Neural cell (in vitro differentiated cells): ENCODE data around the gene PPFIBP2. TPM values are rescaled to one million over a fixed set of nuclear protein-coding genes. Genes with fewer than 3 reads are reported as not detected.

Source experiments
- H2AFZ ChIP-seq: fragments of 200-600, 300-800 bp; sonication (generic), shearing (Covaris generic); 2 replicates; pipeline ENCODE4 v1.6.0; 2014; ENCODE audit warnings: low read depth, mild to moderate bottlenecking, antibody characterized with exemption, low read length, moderate library complexity
- H3F3A ChIP-seq: fragments of 200-600 bp; shearing (Covaris generic); 2 replicates; pipeline ENCODE4 v1.6.1; 2016; ENCODE audit warnings: mild to moderate bottlenecking, moderate library complexity, mixed read lengths, antibody characterized with exemption, low read length; ENCODE audit not compliant: insufficient read depth, poor library complexity, severe bottlenecking
- H3K27ac ChIP-seq: fragments of 200-600, 300-800 bp; sonication (generic), shearing (Covaris generic); 2 replicates; pipeline ENCODE4 v1.5.1; 2014; ENCODE audit warnings: mild to moderate bottlenecking, low read length, moderate library complexity
- H3K27me3 ChIP-seq: fragments of 300-800, 200-600 bp; sonication (generic), shearing (Covaris generic); 2 replicates; pipeline ENCODE4 v1.6.0; 2014; ENCODE audit warnings: mild to moderate bottlenecking, low read depth, low read length, moderate library complexity; ENCODE audit not compliant: insufficient read depth
- H3K36me3 ChIP-seq: fragments of 300-800, 200-600 bp; sonication (generic), shearing (Covaris generic); 2 replicates; pipeline ENCODE4 v1.5.1; 2014; ENCODE audit warnings: mild to moderate bottlenecking, antibody characterized with exemption, low read length, moderate library complexity; ENCODE audit not compliant: insufficient read depth
- H3K4me2 ChIP-seq: fragments of 300-800, 200-600 bp; sonication (generic), shearing (Covaris generic); 2 replicates; pipeline ENCODE4 v1.6.0; 2014; ENCODE audit warnings: mild to moderate bottlenecking, low read length
- H3K4me3 ChIP-seq: fragments of 300-800, 200-600 bp; sonication (generic), shearing (Covaris generic); 2 replicates; pipeline ENCODE4 v1.5.1; 2014; ENCODE audit warnings: mild to moderate bottlenecking, low read length, moderate library complexity
- H3K79me2 ChIP-seq: fragments of 200-600 bp; shearing (Covaris generic); replicated peaks from 2 replicates; pipeline ENCODE4 v1.6.0; 2014; ENCODE audit warnings: mild to moderate bottlenecking, low read length, moderate library complexity; ENCODE audit not compliant: insufficient read depth
- H3K9ac ChIP-seq: fragments of 300-800, 200-600 bp; sonication (generic), shearing (Covaris generic); 2 replicates; pipeline ENCODE4 v1.6.1; 2016; ENCODE audit warnings: mild to moderate bottlenecking, low read length, mixed read lengths
- H3K9me2 ChIP-seq: fragments of 200-600 bp; shearing (Covaris generic); 2 replicates; pipeline ENCODE4 v1.6.1; 2016; ENCODE audit warnings: mild to moderate bottlenecking, low read length, mixed read lengths; ENCODE audit not compliant: insufficient read depth
- H3K9me3 ChIP-seq: fragments of 200-600, 300-800 bp; sonication (generic), shearing (Covaris generic); 2 replicates; pipeline ENCODE4 v1.6.1; 2016; ENCODE audit warnings: mild to moderate bottlenecking, mixed run types, low read length, moderate library complexity, mixed read lengths
- H4K20me1 ChIP-seq: fragments of 200-600 bp; shearing (Covaris generic); 2 replicates; pipeline ENCODE4 v1.6.1; 2016; ENCODE audit warnings: mild to moderate bottlenecking, mixed run types; ENCODE audit not compliant: insufficient read depth
- CTCF ChIP-seq: fragments of 450-650 bp; IDR thresholded peaks from 2 replicates; pipeline ENCODE4 v1.5.1; 2014; ENCODE audit warnings: antibody characterized with exemption, mild to moderate bottlenecking, moderate library complexity; ENCODE audit not compliant: poor library complexity, severe bottlenecking
- EP300 ChIP-seq: fragments of 450-650 bp; conservative IDR thresholded peaks from 2 replicates; pipeline ENCODE4 v1.6.1; 2014; ENCODE audit warnings: antibody characterized with exemption, mild to moderate bottlenecking, moderate library complexity; ENCODE audit not compliant: poor library complexity, severe bottlenecking
- EZH2 ChIP-seq: fragments of 200-600, 300-800 bp; shearing (Covaris generic), sonication (generic); IDR thresholded peaks from 2 replicates; pipeline ENCODE4 v1.6.1; 2014; ENCODE audit warnings: antibody characterized with exemption, low read length, borderline replicate concordance, mild to moderate bottlenecking; ENCODE audit not compliant: insufficient read depth, poor library complexity, severe bottlenecking
- MXI1 ChIP-seq: fragments of 450-650 bp; conservative IDR thresholded peaks from 2 replicates; pipeline ENCODE4 v1.6.1; 2014; ENCODE audit warnings: antibody characterized with exemption, mild to moderate bottlenecking; ENCODE audit not compliant: poor library complexity, severe bottlenecking
- POLR2AphosphoS5 ChIP-seq: IDR thresholded peaks from 2 replicates; pipeline ENCODE4 v1.6.1; 2012
- RAD21 ChIP-seq: fragments of 450-650 bp; conservative IDR thresholded peaks from 2 replicates; pipeline ENCODE4 v1.6.1; 2014; ENCODE audit warnings: antibody characterized with exemption, mild to moderate bottlenecking, moderate library complexity
- REST ChIP-seq: IDR thresholded peaks from 2 replicates; pipeline ENCODE4 v1.6.1; 2012; ENCODE audit warnings: borderline replicate concordance
- SMC3 ChIP-seq: fragments of 450-650 bp; conservative IDR thresholded peaks from 2 replicates; pipeline ENCODE4 v1.6.1; 2014; ENCODE audit warnings: antibody characterized with exemption, mild to moderate bottlenecking, moderate library complexity; ENCODE audit not compliant: poor library complexity
- TAF1 ChIP-seq: IDR thresholded peaks from 2 replicates; pipeline ENCODE4 v1.6.1; 2012; ENCODE audit warnings: low read depth
- polyA plus RNA-seq: library from polyadenylated mRNA; depleted of rRNA; stranded (reverse); fragments of >200 nt; gene quantifications from 2 replicates; pipeline ENCODE4 v1.2.3, GENCODE V29; 2014

PPFIBP2 gene
- polyA plus RNA-seq, 1 donor from 2014 or later: not detected

- Histone ChIP-seq H3K9me2 (no peaks in the 10 kb centered on the region), H3K9ac (no peak overlapping the region), H3K27me3 (peaks cover 6% of the 10 kb centered on the region), H3F3A (no peaks in the 10 kb centered on the region), H3K79me2 (no peaks in the 10 kb centered on the region), H3K9me3 (no peaks in the 10 kb centered on the region), H3K36me3 (no peaks in the 10 kb centered on the region), H3K27ac (no peak overlapping the region), H3K4me3 (no peak overlapping the region), H4K20me1 (no peaks in the 10 kb centered on the region), H3K4me2 (no peak overlapping the region), H2AFZ (no peak overlapping the region)
- TF ChIP-seq RAD21: no peak
- no peak for TF ChIP-seq EP300
- TF ChIP-seq REST: no peak
- no peak for TF ChIP-seq SMC3
- no peak for TF ChIP-seq MXI1
- TF ChIP-seq EZH2: no peak
- no peak for TF ChIP-seq TAF1
- TF ChIP-seq POLR2AphosphoS5: no peak
- TF ChIP-seq CTCF: no peak
These were observed 63.0 kb downstream of the PPFIBP2 start for GRCh38 chr11:7576726-7577290.

- Histone ChIP-seq H3K27ac (no peak overlapping the region), H3F3A (no peaks in the 10 kb centered on the region), H3K4me3 (no peak overlapping the region), H4K20me1 (no peaks in the 10 kb centered on the region), H3K36me3 (no peaks in the 10 kb centered on the region), H3K9me3 (no peaks in the 10 kb centered on the region), H3K9me2 (no peaks in the 10 kb centered on the region), H3K27me3 (peaks cover 6% of the 10 kb centered on the region), H3K9ac (no peak overlapping the region), H2AFZ (no peak overlapping the region), H3K4me2 (no peak overlapping the region), H3K79me2 (no peaks in the 10 kb centered on the region)
- no peak for TF ChIP-seq EZH2
- no peak for TF ChIP-seq TAF1
- TF ChIP-seq RAD21: no peak
- no peak for TF ChIP-seq CTCF
- TF ChIP-seq EP300: no peak
- no peak for TF ChIP-seq POLR2AphosphoS5
- TF ChIP-seq SMC3: no peak
- TF ChIP-seq REST: no peak
- TF ChIP-seq MXI1: no peak
These were observed 63.7 kb downstream of the PPFIBP2 start for GRCh38 chr11:7577291-7578190.
